HG03064 (cell line): ENCODE data around the gene XPC.

ENCODE experiments used
- ATAC-seq: cut with Tn5 transposase; IDR thresholded peaks from one replicate; pipeline ENCODE4 v1.9.1; 2021; ENCODE audit warnings: low read depth; ENCODE audit not compliant: unreplicated experiment

Gene XPC

DNA sequence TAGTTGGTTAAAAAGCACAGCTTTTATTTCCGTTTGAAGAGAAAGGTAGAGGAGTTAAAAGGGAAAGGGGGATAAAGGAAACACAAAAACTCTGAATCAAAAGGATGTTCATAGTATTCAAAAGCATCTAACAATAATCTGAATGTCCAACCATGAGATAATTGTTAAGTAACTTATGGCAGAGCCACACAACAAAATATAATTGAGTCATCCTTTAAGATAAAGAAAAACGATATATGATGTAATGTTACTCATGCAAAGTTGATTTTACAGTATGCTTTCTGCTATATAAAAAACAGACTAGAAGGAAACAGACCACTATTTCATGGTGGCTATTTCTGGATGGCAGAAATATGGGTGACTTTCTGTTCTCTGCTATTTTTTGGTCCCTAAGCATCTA, 3.9 kb downstream of the XPC start:
- ATAC-seq = no peak

DNA sequence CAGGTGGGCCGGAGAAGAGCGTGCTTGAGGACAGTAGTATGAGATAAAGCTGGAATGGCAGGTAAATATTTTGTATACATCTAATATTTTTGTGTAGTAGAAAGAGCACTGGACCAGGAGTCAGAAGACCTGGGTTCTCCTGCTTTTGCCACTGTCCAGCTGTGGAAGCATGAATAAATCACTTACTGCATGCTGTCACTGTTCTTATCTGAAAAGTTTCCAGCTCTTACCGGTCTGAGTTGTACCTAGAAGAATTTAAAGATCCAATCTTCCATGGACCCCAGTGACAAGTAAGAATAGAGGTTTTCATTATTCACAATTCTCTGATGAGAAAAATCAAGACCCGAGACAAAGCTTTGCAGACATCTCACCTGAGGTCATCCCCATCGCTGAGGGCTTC, 5.9 kb downstream of the XPC start:
- ATAC-seq = no peak

DNA sequence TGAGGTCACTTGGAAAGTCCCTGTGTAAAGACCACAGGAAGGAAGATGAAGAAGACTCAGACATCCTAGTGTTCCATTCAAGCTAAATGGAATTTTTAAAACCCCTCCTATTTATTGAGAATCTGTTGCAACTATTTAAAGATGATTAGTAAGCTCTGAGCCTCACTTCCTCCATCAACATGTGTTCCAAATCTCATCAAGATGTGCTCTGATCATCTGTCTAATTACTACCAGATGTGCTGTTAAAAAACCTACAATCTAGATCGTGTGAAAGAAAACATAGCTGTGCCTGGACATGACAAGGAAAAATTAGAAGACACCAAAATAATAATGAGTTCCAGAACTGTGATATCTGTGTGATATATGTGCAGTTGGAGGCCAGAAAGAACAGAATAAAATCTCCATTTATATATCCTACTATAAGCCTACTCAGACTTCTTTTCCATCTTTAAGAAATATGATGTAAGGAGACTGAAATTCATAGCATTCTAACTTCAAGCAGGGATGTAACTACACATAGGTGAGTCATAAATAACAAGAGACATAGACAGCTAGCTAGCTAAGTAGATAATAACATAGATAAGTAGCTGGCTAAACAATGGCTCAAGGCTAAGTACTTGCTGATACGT, 7.8 kb downstream of the XPC start:
- no peak for ATAC-seq

DNA sequence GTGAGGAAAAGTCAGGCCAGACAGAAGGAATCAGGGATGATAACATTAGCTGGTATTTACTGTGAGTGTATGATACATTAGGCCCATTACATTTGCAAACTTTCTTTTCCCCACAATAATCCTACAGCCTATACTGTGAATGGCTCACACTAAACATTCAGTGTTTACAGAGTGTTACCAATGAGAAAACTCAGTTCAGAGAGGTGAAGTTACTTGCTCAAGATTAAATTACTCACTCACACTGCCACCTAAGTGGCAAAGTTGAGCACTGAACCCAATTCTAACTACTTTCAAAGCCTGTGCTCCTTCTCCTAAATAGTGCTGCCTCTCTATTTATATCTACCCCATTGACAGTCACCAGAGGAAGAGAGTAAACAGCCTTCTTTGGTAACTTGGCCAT, 8.5 kb downstream of the XPC start:
- ATAC-seq = no peak

DNA sequence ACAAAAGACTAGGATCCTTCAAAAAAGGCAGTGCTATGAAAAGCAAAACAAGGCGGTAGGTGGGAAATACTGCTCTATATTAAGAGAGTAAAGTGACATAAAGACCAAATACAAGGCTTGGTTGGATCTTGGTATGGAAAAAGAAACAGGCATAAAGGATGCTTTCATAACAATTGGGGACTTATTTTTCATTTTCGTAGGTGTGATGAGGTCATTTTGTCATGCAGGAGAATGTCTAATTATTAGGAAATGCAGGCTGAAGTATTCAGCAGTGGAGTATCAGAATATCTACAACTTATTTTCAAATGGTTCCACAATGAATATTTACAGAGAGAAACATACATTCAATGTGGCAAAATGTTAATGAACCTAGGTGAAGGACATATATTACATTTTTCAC, 9.0 kb downstream of the XPC start:
- no peak for ATAC-seq

DNA sequence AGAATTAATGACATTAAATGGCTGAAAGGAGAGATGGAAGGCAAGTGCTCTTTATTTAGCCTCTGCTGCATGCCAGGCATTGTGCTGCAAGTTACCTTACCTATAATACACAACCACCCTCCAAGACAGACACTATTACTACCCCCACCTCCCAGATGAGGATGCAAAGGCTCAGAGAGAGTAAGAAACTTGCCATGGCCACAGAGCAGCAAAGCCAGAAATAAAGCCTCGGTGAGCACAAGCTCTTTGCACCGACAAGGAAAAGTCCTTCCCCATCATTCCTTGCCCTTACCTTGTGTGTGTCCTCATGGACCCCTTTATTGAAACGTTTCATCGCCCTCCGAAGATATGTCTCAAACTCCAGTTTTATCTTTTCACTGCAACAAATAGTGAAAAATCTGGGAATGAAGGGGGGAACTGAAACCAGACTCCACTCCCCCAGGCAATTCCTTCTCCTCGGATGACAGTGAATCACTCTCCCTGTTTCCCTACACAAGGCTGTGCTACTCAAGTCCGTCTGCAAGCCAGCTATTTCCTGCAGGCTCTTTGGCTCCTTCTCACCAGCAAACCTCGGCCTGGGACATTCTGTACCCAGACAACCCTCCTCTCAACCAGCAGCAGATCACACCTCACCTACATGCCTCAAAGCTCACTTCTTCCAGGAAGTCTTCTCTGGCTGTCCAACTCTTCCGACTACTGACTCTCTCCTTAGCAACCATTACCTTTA, 11.4 kb downstream of the XPC start:
- no peak for ATAC-seq

DNA sequence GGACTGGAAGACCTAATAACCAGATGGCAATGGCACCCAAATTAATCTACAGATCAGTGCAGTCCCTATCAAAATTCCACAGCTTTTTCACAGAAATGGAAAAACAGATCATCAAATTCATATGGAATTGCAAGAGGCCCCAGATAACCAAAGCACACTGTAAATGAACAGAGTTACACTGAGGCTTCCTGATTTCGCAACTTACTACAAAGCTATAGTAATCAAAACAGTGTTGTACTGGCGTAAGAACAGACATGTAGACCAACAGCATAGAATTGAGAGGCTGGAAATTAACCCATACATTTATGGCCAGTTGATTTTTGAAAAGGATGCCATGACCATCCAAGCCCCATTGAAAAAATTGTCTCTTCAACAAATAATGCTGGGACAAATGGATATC, 16.2 kb downstream of the XPC start:
- no peak for ATAC-seq

DNA sequence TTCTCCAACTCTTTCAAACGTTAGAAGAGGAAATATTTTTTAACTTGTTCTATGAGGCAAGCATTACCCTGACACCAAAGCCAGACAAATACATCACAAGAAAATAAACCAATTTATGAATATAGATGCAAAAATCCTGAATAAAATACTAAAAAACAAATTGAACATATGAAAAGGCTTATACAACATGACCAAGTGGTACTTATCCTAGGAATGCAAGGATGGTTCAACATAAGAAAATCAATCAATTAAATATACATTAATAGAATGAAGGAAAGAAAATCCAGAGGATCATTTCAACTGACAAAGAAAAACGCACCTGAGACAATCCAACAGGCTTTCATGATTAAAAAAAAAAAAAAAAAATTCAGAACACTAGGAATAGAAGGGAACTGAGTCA, 17.1 kb downstream of the XPC start:
- no peak for ATAC-seq

DNA sequence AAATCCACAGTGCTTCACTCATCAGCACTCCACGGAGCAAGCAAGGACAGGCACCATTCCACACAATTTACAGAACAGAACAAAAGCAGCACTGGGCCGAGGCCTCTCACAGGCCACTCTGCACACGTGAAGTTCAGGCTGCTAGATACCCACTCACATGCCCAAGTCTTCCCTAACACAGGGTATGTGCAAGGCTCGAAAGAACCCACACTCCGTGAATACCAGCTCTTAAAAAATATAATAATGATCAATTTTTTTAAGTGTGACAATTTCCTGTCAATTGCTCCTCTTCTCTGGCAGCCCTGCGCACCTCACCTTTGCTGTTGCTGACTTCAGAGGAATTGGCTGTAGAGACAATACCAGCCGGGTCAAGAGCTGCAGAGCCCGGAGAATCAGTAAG, 19.0 kb downstream of the XPC start:
- ATAC-seq = no peak

DNA sequence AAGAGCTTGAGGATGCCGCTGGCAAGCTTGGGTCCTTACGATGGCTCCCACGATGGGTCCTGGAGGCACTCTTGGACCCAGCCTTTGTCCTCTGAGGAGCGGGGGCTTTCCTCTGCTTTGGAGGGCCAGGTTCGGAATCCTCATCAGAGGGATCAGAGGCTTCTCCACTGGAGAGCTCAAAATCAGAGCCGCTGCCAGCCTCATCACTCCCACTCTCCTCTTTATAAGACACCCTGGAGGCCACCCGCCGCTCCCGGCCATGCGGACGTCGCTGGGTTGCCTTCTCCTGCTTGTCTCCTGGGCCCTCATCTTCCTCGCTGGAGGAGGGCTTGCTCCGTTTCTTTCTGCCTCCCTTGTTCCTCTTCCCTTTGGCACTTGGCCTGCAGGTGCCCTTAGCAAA, 20.0 kb downstream of the XPC start:
- ATAC-seq = no peak

DNA sequence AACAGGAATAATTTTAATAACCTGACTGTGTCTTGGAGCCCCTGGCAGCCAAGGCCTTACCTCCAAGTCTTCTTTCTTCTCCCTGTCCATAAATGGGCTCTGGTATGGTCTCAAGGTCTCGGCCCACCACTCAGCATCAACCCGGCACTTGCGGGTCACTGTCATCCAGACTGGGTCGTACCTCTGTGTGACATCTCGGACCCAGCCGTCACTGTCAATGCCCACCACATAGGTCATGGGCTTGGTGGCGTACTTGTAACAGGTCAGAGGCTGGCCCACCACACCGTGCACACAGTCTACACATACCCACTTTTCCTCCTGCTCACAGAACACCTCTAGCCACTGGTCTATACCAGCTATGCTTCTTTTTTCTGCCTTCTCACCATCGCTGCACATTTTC, 20.4 kb downstream of the XPC start:
- no peak for ATAC-seq

DNA sequence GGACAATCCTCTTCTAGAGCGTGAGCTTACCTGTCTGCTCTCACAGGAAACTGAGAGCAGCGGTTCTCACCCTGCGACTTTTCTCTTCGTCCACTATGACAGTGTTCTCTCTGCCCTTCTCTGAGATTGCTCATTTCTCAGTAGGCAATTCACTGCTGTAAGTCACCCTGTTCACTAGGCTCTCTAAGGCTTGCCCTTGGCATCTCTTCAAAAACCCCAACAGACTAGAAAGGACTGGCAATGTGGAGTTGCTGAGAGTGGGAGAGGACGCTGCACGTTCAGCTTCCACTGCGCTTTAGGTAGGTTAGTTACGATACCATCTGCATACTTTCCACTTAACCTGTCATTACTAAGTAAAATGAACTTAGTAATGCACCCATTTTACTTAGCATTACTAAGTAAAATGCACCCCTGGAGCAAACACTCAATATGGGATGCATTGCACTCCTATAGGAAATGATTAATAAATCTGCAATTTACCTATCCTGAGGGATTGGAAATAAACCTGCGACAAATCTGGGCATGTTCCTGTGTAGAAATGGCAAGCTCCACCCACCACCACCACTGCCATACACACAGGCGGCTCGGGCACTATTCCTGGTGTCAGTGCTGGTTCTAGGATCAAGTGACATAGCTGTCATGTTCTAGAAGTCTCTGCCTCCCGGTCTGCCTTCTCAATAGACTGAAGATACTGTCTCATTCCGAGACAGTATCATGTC, 21.4 kb downstream of the XPC start:
- ATAC-seq = no peak

DNA sequence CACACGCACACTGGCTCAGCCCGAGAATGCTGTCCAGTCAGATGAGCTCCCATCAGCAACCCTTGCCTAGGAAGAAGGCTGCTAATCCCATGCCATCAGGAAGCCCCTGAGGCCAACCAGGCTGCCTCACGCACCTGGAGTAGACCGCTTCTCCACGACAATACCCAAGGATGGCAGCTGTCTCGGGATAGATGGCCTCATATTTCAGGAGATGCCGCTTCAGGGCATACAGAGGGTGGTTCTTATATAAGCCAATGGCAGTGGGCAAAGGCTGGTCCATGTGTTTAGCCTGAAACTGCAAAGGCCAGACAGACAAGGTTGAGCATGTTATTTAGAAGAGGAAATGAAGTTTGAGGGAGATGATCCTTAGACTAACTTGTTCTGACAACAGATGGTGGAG, 22.2 kb downstream of the XPC start:
- ATAC-seq = no peak

DNA sequence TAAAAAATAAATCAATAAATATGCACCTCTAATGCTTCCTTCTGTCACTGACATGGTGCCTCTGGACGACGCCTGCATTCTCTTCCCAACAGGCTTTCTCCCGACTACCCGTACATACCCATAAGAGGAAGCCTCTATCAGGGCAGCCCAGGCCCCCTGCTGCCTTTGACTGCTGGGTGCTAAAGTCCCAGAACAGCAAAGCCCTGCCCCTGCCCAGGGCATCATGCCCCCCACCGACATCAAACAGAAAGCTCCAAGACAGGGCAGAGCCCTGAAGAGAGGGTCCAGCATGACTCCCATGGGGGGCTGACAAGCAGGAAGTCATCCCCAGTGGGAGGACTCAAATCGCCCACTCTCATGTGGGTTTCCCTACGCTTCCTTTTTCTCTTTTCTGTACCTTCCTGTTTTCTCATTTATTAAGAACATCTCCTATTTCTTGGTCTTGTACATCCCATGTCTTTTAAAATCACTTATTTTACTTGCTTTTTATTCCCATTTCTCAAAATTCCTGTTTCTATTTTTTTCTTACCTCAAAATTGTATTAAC, 23.4 kb downstream of the XPC start:
- ATAC-seq = no peak

DNA sequence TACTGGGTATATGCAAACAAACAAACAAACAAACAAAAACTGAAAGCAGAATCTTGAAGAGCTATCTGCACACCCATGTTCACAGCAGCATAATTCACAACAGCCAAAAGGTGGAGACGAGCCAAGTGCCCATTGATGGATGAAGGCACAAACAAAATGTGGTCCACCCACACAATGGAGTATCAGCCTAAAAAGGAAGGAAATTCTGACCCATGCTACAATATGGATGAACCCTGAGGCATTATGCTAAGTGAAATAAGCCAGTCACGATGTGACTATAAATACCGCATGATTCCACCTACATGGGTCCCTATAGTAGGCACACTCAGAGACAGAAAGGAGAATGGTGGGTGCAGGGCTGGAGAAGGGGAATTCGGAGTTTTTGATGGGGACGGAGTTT, 24.1 kb downstream of the XPC start:
- ATAC-seq = no peak

DNA sequence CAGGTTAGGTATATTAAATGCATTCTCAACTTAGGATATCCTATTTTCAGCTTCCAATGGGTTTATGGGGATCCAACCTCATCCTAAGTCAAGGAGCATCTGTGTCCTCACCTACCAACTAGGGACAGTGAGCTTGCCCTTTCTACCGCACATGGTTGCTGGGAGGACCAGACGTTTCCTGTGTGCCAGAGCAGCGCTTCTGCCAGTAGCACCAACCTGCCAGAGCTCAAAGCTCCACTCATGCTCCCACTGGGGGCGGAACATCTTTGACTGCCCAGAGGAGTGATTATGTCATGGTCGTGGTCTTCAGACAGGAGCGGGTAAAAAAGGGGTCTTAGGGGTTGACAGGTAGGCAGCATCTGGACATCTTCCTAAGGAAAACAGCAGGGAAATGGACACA, 24.7 kb downstream of the XPC start:
- ATAC-seq = no peak

DNA sequence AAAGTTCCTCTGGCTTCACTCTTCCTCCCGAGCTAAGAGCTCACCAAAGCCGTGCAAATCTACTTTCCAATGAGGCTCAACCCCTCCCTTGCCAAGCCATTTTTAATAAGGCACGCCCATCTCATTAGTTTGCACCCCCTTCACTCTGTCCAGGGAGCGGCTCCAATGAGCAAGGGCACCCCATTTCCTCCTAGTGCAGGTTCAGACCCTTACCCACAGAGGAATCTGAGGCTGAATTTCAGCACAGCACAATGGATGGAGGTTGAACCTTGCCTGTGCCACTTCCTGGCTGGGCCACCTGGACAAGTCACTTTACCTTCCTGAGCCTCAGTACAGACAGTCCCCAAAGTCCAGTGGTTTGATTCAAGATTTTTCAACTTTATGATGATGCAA, 25.4 kb downstream of the XPC start:
- no peak for ATAC-seq

DNA sequence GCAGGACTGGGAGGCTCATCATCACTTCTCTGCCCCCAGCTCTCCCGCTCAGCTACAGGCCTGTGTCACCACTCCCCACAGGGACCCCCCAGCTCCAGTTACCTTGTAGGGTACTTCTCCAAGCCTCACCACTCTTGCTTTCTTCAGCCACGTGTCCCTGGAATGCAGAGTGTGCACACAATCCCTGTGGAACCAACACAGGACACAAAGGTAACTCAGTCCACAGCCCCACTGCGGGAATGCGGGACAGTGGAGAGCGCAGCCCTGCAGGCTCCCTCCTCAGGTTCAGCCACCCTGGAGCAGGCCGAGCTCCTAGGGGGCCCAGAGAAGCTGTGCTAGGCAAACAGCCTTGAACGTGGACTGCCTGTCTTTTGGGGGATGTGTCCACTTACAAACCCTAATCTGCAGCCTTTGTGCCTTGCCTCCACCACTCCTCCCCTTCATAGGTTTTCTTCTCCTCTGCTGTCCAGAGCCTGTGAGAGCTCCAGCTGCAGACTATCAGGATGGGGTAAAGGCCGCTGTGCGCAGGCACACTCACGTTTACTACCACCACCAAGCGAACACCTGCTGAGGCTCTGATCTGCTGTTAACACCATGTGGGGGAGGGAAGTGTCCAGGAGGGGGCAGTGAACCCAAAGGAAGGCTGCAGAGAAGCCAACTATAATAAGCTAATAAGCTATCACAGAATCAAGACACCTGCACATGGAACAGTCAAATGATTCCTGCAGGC, 26.0 kb downstream of the XPC start:
- ATAC-seq = no peak

DNA sequence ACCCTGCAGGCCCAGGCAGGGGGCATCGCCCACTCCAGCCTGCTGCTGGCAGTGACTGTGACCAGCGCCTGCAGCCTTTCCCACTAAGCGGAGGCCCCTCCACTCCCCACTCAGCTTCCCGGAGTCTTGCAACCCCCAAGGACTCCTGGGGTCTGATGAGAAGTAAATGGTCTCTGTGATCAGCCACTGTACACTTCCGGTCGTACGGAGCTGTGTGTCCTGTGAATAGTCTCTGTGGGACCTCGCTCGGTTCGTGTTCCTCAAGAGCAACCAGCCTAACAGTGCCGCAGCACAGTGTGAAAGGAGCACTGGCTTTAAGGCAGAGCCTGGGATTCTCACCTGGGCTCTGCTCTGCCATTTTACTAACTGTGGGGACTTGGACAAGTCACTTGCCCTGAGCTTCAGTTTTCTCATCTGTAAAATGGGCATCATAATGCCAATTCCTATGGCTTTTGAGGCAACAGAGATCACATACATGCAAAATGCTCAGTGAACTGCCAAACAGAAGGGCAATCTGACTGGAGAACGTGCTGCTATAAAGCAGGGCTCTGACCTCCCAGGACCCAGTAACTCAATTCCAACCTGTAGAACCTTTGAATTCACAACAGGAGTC, 26.8 kb downstream of the XPC start:
- ATAC-seq = no peak

DNA sequence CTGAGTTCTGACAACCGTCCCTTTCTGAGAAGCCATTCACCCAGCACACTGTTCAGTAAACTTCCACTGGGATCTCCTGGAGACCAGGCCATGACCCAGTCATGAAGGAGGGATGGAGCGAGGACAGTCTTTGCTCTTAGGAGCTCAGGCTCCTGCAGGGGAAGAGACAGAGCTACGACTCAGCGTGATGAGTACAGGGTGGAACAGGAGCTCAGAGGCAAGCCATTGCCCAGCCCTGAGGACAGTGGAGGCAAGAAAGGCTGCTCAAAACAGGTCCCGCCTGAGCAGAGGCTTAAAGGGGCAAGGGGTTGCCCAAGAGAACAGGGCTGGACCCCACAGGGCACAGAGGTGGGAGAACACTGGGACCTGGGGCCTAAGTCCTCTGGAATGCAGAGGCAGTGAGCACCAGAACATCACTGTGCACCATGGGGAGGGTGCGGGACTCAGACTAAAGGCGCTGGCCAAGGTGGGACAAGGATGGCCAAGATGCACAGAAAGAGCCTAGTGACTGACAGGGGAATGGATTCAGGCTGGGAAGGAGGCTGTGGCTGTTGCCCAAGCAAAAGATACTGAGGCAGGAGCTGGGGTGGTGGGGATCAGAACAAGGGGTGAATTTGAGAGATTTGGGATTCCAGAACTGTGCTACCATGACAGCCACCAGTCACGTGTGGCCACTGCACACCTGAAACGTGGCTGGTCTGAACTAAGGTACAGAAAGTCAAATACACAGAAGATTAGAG, 27.7 kb downstream of the XPC start:
- ATAC-seq = no peak
